Endodermal cell (in vitro differentiated cells): Measurements from ENCODE around the gene ATG2A. TPM values are rescaled to one million over a fixed set of nuclear protein-coding genes. Genes with fewer than 3 reads are reported as not detected.

ENCODE experiments used
- DNase-seq: peaks from one replicate; pipeline ENCODE4 v3.0.0-alpha.2; 2017
- H3K27ac ChIP-seq: 2 replicates; pipeline ENCODE4 v1.5.1; 2013; ENCODE audit warnings: mild to moderate bottlenecking, low read depth, low read length, moderate library complexity
- H3K27me3 ChIP-seq: 2 replicates; pipeline ENCODE4 v1.6.1; 2013; ENCODE audit warnings: mild to moderate bottlenecking, low read length, moderate library complexity; ENCODE audit not compliant: insufficient read depth, control insufficient read depth, poor library complexity, severe bottlenecking
- H3K36me3 ChIP-seq: 2 replicates; pipeline ENCODE4 v1.7.0; 2013; ENCODE audit warnings: mild to moderate bottlenecking, low read length, moderate library complexity; ENCODE audit not compliant: control insufficient read depth, insufficient read depth
- H3K4me1 ChIP-seq: one replicate; pipeline ENCODE4 v1.7.0; 2013; ENCODE audit warnings: low read length; ENCODE audit not compliant: control insufficient read depth, insufficient read depth
- H3K4me3 ChIP-seq: 2 replicates; pipeline ENCODE4 v1.5.1; 2013; ENCODE audit warnings: mild to moderate bottlenecking, low read length, moderate library complexity
- H3K9ac ChIP-seq: 2 replicates; pipeline ENCODE4 v1.6.1; 2013; ENCODE audit warnings: mild to moderate bottlenecking, low read length, moderate library complexity; ENCODE audit not compliant: poor library complexity, severe bottlenecking; ENCODE audit errors: extremely low read depth
- H3K9me3 ChIP-seq: 2 replicates; pipeline ENCODE4 v1.6.1; 2013; ENCODE audit warnings: mild to moderate bottlenecking, low read length, moderate library complexity; ENCODE audit not compliant: control insufficient read depth
- H3K27ac Mint-ChIP-seq: 2 replicates; pipeline ENCODE4 v1.8.0; 2020; ENCODE audit warnings: mixed read lengths
- H3K27me3 Mint-ChIP-seq: 2 replicates; pipeline ENCODE4 v1.8.0; 2021; ENCODE audit warnings: mild to moderate bottlenecking, mixed read lengths; ENCODE audit not compliant: insufficient read depth
- H3K36me3 Mint-ChIP-seq: 2 replicates; pipeline ENCODE4 v1.8.0; 2020; ENCODE audit warnings: low read depth, mixed read lengths
- H3K4me1 Mint-ChIP-seq: 2 replicates; pipeline ENCODE4 v1.8.0; 2020; ENCODE audit warnings: mixed read lengths
- H3K4me3 Mint-ChIP-seq: 2 replicates; pipeline ENCODE4 v1.8.0; 2020; ENCODE audit warnings: mild to moderate bottlenecking, moderate library complexity, mixed read lengths
- H3K9me3 Mint-ChIP-seq: 2 replicates; pipeline ENCODE4 v1.8.0; 2020; ENCODE audit warnings: mild to moderate bottlenecking, mixed read lengths
- WGBS, 2 experiments: methylation state at CpG; one replicate each; pipeline versions ENCODE4 v1.1.5 to v1.1.7; 2013; ENCODE audit warnings: missing lambda C conversion rate in 2 of 2, mixed read lengths in 1 of 2; ENCODE audit not compliant: insufficient coverage in 1 of 2, insufficient read length in 1 of 2; 5-methylcytosine and 5-hydroxymethylcytosine counted together
- total RNA-seq, 2 donors: library from RNA; stranded (reverse); fragmentation: NEBNext Ultra II Directional in 1 of 2; extraction: Animal tissue kit (Norgen Biotek cat#: 25700) in 1 of 2; gene quantifications; 2 replicates in 1 of 2; 3 replicates in 1 of 2; pipeline ENCODE4 v1.2.1, GENCODE V29; 2021
- TF ChIP-seq, protein P1 (sequence below): fragments of 200-600 bp; sonication (generic); conservative IDR thresholded peaks from 2 replicates; pipeline ENCODE4 v1.5.0; 2021; ENCODE audit warnings: antibody characterized with exemption, mild to moderate bottlenecking

ATG2A gene
- total RNA-seq, 2 donors from 2014 or later = 17.0 to 23.0 TPM

DNA sequence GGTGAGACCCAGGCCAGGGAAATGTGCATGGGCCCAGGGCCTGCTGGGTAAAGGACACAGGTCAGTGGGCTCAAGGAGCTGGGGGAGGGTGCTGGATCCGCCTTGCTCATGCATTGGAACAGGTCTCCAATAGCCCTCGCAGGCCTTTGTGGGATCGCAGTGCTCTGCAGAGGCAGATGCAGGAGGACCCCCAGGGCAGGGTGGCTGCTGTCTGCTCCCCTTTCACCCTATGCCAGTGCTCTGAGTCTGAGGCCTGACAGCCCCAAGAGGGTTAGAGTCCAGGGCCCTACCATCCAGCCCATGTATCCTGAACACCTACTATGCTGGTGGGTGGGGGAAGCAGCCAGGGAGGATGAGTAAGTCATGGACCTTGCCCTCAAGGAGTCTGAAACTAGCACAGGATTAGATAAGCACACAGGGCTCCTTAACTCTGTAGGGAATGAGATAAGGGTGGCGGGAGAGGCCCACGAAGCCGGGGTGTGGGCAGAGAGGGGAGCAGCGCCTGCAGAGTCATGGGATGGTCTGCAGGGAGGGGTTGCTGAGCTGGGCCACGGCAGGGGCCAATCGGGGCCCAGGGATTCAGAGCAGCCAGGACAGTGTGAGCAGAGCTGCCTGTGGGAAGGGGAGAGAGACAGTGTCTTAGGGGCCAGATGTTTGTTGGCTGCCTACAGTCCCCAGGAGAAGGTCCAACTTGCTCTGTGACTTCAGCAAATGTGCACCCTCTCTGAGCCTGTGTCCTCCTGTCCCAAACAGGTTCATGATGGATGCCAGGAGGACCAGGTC, 28.1 kb downstream of the ATG2A start:
- TF ChIP-seq, protein P1, sequence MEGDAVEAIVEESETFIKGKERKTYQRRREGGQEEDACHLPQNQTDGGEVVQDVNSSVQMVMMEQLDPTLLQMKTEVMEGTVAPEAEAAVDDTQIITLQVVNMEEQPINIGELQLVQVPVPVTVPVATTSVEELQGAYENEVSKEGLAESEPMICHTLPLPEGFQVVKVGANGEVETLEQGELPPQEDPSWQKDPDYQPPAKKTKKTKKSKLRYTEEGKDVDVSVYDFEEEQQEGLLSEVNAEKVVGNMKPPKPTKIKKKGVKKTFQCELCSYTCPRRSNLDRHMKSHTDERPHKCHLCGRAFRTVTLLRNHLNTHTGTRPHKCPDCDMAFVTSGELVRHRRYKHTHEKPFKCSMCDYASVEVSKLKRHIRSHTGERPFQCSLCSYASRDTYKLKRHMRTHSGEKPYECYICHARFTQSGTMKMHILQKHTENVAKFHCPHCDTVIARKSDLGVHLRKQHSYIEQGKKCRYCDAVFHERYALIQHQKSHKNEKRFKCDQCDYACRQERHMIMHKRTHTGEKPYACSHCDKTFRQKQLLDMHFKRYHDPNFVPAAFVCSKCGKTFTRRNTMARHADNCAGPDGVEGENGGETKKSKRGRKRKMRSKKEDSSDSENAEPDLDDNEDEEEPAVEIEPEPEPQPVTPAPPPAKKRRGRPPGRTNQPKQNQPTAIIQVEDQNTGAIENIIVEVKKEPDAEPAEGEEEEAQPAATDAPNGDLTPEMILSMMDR = no peak
- no peaks in the 10 kb centered on the region for H3K27me3 ChIP-seq
- no peaks in the 10 kb centered on the region for H3K9me3 ChIP-seq
- peaks cover 15% of the 10 kb centered on the region for H3K4me1 ChIP-seq
- H3K36me3 Mint-ChIP-seq = no peaks in the 10 kb centered on the region
- DNase-seq = peak; percentile 72
- H3K9me3 Mint-ChIP-seq = no peaks in the 10 kb centered on the region
- H3K27me3 Mint-ChIP-seq = peaks cover 3% of the 10 kb centered on the region
- no peaks in the 10 kb centered on the region for H3K36me3 ChIP-seq
- 63 to 82% methylated on average over 6 to 9 of the region's 9 CpGs for WGBS, 2 experiments
- no peak overlapping the region for H3K4me3 ChIP-seq
- H3K27ac Mint-ChIP-seq = peak overlapping the region; percentile 84
- H3K4me3 Mint-ChIP-seq = peak overlapping the region; percentile 13
- H3K27ac ChIP-seq = no peak overlapping the region
- no peak overlapping the region for H3K9ac ChIP-seq
- peaks cover 24% of the 10 kb centered on the region for H3K4me1 Mint-ChIP-seq

DNA sequence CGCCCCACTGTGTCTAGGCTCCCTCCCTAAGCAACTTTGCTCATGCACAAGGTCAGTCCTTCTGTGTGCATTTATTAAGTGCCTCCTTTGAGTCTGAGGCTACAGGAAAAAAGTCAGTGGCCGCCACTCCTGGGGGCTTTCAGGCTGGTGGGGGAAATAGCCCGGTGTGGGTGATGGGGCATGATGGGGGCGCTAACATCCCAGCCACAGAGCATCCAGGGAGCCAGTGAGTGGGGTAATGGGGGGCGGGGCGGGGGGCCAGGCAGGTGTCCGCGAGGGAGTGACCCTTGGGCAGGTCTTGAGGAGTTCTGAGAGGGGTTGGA, 28.6 kb downstream of the ATG2A start:
- Mint-ChIP-seq H3K9me3 (no peaks in the 10 kb centered on the region), H3K36me3 (no peaks in the 10 kb centered on the region), H3K27me3 (peaks cover 5% of the 10 kb centered on the region), H3K4me1 (peaks cover 24% of the 10 kb centered on the region), H3K27ac (peak overlapping the region; percentile 56), H3K4me3 (peak overlapping the region; percentile 28)
- DNase-seq = no peak
- Histone ChIP-seq H3K9ac (no peak overlapping the region), H3K4me3 (no peak overlapping the region), H3K36me3 (no peaks in the 10 kb centered on the region), H3K27ac (peak overlapping the region; percentile 51), H3K4me1 (peaks cover 10% of the 10 kb centered on the region), H3K9me3 (no peaks in the 10 kb centered on the region), H3K27me3 (no peaks in the 10 kb centered on the region)
- WGBS, 2 experiments = 75 to 79% methylated on average over 2 to 8 of the region's 8 CpGs
- TF ChIP-seq, protein P1 = no peak

DNA sequence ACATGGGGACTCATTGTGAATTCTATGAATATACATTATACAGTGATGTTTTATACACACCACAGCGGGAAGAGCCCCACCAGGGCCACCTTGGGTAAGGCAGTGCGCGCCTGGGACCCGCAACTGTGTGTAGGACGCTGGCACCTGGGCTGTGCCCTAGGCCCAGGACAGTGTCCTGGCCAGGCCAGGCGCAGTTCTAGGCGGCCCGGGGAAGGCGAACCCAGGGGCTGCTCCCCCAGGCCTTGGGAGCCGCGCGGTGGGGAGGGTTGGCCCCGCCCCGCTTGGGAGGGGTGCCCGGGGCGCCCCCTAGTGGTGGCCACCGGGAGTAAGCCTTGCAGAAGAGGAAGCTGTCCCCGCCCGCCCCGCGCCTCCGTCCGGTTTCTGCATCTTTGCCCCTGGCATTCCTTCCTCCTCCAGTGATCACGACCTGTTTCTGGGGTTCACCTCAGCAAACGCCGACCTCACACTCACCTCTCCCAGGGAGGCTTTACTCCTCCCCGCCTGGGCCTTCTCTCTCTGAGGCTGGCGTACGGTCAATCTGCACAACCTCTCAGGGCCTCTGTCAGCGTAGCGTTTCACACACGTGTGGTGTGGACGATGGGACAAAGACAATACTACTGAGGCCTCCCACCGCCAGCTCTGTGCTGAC, 29.1 kb downstream of the ATG2A start:
- Mint-ChIP-seq H3K27ac (peak overlapping the region; percentile 56), H3K4me1 (peaks cover 24% of the 10 kb centered on the region), H3K36me3 (no peaks in the 10 kb centered on the region), H3K27me3 (peaks cover 5% of the 10 kb centered on the region), H3K9me3 (no peaks in the 10 kb centered on the region), H3K4me3 (peak overlapping the region; percentile 28)
- WGBS, 2 experiments = 31 to 32% methylated on average over 14 to 34 of the region's 34 CpGs
- Histone ChIP-seq H3K4me1 (peaks cover 6% of the 10 kb centered on the region), H3K4me3 (no peak overlapping the region), H3K27me3 (no peaks in the 10 kb centered on the region), H3K9ac (no peak overlapping the region), H3K36me3 (no peaks in the 10 kb centered on the region), H3K27ac (peak overlapping the region; percentile 51), H3K9me3 (no peaks in the 10 kb centered on the region)
- TF ChIP-seq, protein P1 = peak; percentile 100
- DNase-seq = peak; percentile 96
